Colonic mucosa (tissue), 4 donors: ENCODE data around the gene CST8. TPM values are rescaled to one million over a fixed set of nuclear protein-coding genes. Genes with fewer than 3 reads are reported as not detected.

Source experiments
- DNase-seq: peaks from one replicate; pipeline ENCODE4 v3.0.0-alpha.2; 2020
- H3K27ac ChIP-seq: fragments of 200-600 bp; one replicate; pipeline ENCODE4 v1.8.0; 2021
- H3K27me3 ChIP-seq: fragments of 200-600 bp; one replicate; pipeline ENCODE4 v1.8.0; 2021
- H3K36me3 ChIP-seq: fragments of 200-600 bp; one replicate; pipeline ENCODE4 v1.8.0; 2021
- H3K4me1 ChIP-seq: fragments of 200-600 bp; one replicate; pipeline ENCODE4 v1.8.0; 2021; ENCODE audit warnings: mild to moderate bottlenecking
- H3K4me3 ChIP-seq: fragments of 200-600 bp; one replicate; pipeline ENCODE4 v1.8.0; 2021
- H3K9ac ChIP-seq, 2 donors: one replicate each; pipeline ENCODE4 v1.7.0; 2013; ENCODE audit warnings: control low read depth in 2 of 2, low read depth in 2 of 2, low read length in 2 of 2
- H3K9me3 ChIP-seq: fragments of 200-600 bp; one replicate; pipeline ENCODE4 v1.8.0; 2021
- intact Hi-C: fragments of 100-400 bp; cut with DNase I; formaldehyde crosslinking; loops from one replicate; pipeline ENCODE4 v1.14.1; 2022
- total RNA-seq, 2 donors: library from RNA; stranded (reverse); fragmentation: NEBNext Ultra II Directional in 1 of 2; extraction: Animal tissue kit (Norgen Biotek cat#: 25700) in 1 of 2; gene quantifications; one replicate each; pipeline ENCODE4 v1.2.1, GENCODE V29; 2021
- TF ChIP-seq, protein P1 (sequence below): fragments of 200-600 bp; IDR thresholded peaks from one replicate; pipeline ENCODE4 v1.8.0; 2022; ENCODE audit warnings: antibody characterized with exemption, mild to moderate bottlenecking
- donor health status: healthy.
- donor health status: DM: no; HTN: no; CAD: no.
- donor health status: DM: no; HTN: no; CAD: no.

Gene CST8
- total RNA-seq, 2 donors from 2014 or later: not detected

DNA sequence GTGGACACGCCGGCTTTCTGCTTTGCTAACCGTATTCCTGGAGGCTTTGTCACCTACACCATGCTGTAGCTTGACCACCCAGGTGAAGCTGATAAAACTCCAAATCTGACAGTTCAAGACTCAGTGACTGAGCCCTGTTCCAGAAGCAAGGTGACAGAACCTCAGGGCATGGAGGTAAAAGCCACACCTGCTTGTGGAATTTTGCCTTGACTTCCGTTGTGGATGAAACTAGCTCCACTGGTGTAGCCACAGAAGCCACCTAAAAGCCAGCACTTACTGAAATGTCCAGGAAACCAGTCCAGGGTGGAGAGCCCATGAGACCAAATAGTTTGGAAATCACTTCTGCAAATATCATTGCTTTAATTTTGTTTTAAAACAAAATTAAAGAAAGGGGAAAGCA lies 11.0 kb downstream of the CST8 start:
- Histone ChIP-seq H3K36me3 (no peaks in the 10 kb centered on the region), H3K9ac (no peak overlapping the region), H3K27me3 (no peaks in the 10 kb centered on the region), H3K4me1 (no peaks in the 10 kb centered on the region), H3K27ac (no peak overlapping the region), H3K4me3 (no peak overlapping the region), H3K9me3 (no peaks in the 10 kb centered on the region)
- intact Hi-C loops: no loop called here
- no peak for DNase-seq
- TF ChIP-seq, protein P1, sequence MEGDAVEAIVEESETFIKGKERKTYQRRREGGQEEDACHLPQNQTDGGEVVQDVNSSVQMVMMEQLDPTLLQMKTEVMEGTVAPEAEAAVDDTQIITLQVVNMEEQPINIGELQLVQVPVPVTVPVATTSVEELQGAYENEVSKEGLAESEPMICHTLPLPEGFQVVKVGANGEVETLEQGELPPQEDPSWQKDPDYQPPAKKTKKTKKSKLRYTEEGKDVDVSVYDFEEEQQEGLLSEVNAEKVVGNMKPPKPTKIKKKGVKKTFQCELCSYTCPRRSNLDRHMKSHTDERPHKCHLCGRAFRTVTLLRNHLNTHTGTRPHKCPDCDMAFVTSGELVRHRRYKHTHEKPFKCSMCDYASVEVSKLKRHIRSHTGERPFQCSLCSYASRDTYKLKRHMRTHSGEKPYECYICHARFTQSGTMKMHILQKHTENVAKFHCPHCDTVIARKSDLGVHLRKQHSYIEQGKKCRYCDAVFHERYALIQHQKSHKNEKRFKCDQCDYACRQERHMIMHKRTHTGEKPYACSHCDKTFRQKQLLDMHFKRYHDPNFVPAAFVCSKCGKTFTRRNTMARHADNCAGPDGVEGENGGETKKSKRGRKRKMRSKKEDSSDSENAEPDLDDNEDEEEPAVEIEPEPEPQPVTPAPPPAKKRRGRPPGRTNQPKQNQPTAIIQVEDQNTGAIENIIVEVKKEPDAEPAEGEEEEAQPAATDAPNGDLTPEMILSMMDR: no peak

GRCh38 chr20:23503649-23504048 lies 12.7 kb downstream of the CST8 start:
- Histone ChIP-seq H3K27ac (no peak overlapping the region), H3K27me3 (no peaks in the 10 kb centered on the region), H3K4me3 (no peak overlapping the region), H3K4me1 (no peaks in the 10 kb centered on the region), H3K36me3 (no peaks in the 10 kb centered on the region), H3K9me3 (no peaks in the 10 kb centered on the region), H3K9ac (no peak overlapping the region)
- TF ChIP-seq, protein P1: no peak
- no peak for DNase-seq
- intact Hi-C loops: no loop called here

- intact Hi-C loops: no loop called here
- no peaks in the 10 kb centered on the region for H3K36me3 ChIP-seq
- no peaks in the 10 kb centered on the region for H3K27me3 ChIP-seq
- H3K9ac ChIP-seq: no peak overlapping the region
- no peaks in the 10 kb centered on the region for H3K4me1 ChIP-seq
- no peaks in the 10 kb centered on the region for H3K9me3 ChIP-seq
- TF ChIP-seq, protein P1: no peak
- H3K4me3 ChIP-seq: no peak overlapping the region
- no peak overlapping the region for H3K27ac ChIP-seq
- no peak for DNase-seq
These were observed 16.4 kb downstream of the CST8 start for GRCh38 chr20:23507346-23507745.

DNA sequence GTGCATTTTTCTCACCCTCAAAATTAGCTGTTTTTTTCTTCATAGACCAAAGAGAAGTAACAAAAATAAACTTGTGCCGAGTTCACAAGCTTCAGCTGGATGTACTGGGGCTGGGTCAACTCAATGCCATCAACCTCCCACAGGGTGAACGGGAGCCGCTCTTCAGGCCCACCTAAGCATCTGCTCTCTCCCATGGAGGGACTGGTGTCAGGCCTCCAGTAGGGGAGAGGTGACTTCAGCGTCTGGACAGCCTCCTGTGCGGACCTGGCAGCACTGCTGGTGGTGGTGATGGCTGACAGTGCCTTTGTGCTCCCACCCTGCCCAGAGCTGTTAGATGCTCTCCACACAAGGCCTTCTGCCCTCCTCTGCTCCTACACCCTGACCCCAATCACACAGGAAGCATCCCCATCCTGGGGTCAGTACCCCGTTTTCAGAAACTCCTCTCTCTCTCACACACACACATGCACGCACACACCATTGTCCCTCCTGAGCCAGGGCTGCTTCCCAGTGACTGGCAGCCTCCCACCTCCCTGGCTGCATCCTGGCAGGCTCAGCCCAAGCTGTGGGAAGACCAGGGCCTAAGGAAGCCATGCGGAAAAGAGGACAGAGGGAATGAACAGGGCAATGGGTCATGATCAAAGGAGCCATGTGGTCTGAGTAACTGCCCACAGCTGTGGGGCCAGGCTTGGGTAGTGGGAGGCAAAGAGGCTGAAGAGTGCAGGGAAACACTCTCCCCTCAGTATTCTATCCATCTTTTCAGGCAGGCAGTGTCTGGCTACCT lies 17.7 kb downstream of the CST8 start:
- Histone ChIP-seq H3K36me3 (no peaks in the 10 kb centered on the region), H3K27me3 (no peaks in the 10 kb centered on the region), H3K4me3 (no peak overlapping the region), H3K9ac (no peak overlapping the region), H3K4me1 (no peaks in the 10 kb centered on the region), H3K27ac (no peak overlapping the region), H3K9me3 (no peaks in the 10 kb centered on the region)
- TF ChIP-seq, protein P1: no peak
- no peak for DNase-seq
- intact Hi-C loops: no loop called here

DNA sequence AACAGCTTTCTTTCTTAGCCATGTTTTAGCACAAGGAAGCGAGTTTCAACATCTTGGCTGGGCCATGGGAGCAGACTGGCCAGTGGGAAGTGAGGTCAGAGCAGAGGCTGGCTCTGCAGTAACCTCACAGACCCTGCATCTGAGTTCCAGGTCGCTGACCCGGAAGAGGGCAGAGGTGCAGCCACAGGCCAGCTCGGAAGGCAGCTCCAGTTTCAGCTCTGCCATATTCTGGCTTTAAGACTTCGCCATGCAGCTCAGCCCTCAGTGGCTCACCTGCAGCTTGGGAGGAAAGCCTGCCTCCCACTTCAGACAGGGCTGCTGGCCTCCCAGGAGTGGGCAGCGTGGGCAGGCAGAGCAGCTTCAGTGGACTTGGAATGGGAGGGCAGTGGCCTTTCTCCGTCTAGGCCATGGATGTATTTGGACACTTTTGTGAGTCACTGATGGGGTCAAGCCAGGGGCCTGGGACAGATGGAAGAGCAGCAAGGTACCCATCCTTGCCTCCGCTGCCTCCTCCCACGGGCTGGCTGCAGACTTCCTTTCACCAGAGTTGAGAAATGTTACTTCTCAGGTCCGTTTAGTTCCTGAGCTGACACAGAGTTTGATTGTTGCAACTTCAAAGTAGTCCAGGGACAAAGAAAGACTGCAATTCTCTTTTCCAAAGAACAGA lies 18.5 kb downstream of the CST8 start:
- H3K4me1 ChIP-seq: no peaks in the 10 kb centered on the region
- H3K27ac ChIP-seq: no peak overlapping the region
- TF ChIP-seq, protein P1: no peak
- no peaks in the 10 kb centered on the region for H3K27me3 ChIP-seq
- H3K9me3 ChIP-seq: no peaks in the 10 kb centered on the region
- DNase-seq: no peak
- intact Hi-C loops: no loop called here
- H3K36me3 ChIP-seq: no peaks in the 10 kb centered on the region
- no peak overlapping the region for H3K9ac ChIP-seq
- H3K4me3 ChIP-seq: no peak overlapping the region
